Measurements from ENCODE around the gene RAB5B.

RAB5B gene

GRCh38 chr12:56021889-56022497 lies 48.1 kb downstream of the RAB5B start:
- FAIRE-seq (no peak), DNase-seq (ENCODE audit: insufficient read length, low spot score) (no peak)
- TF ChIP-seq TAF1 (IDR thresholded peaks at IDR 0.05; ENCODE audit: low read depth, low read length): no peak
- no peak for TF ChIP-seq PAX5 (IDR thresholded peaks at IDR 0.05; ENCODE audit: insufficient read depth, low read length, severe bottlenecking)
- TF ChIP-seq SPI1 (IDR thresholded peaks at IDR 0.05; ENCODE audit: low read depth, low read length): peak; percentile 75

GRCh38 chr12:56028511-56029165 lies 54.8 kb downstream of the RAB5B start:
- FAIRE-seq (no peak), DNase-seq (ENCODE audit: insufficient read length, low spot score) (no peak)
- TF ChIP-seq POU2F2 (IDR thresholded peaks at IDR 0.05; ENCODE audit: low read depth, low read length) (no peak), POLR2AphosphoS5 (IDR thresholded peaks at IDR 0.05; ENCODE audit: low read depth, low read length) (no peak), PAX5 (IDR thresholded peaks at IDR 0.05; ENCODE audit: insufficient read depth, low read length, severe bottlenecking) (no peak), TAF1 (IDR thresholded peaks at IDR 0.05; ENCODE audit: low read depth, low read length) (no peak), POLR2A (IDR thresholded peaks at IDR 0.05; ENCODE audit: low read depth, low read length) (no peak), SPI1 (IDR thresholded peaks at IDR 0.05; ENCODE audit: low read depth, low read length) (no peak)

GRCh38 chr12:56029166-56029519 lies 55.3 kb downstream of the RAB5B start:
- DNase-seq (ENCODE audit: insufficient read length, low spot score): no peak

GRCh38 chr12:56029666-56030293 lies 55.9 kb downstream of the RAB5B start:
- DNase-seq (ENCODE audit: insufficient read length, low spot score) (no peak), FAIRE-seq (peak; percentile 81)
- no peak for TF ChIP-seq POU2F2 (IDR thresholded peaks at IDR 0.05; ENCODE audit: low read depth, low read length)
- no peak for TF ChIP-seq POLR2A (IDR thresholded peaks at IDR 0.05; ENCODE audit: low read depth, low read length)
- TF ChIP-seq SPI1 (IDR thresholded peaks at IDR 0.05; ENCODE audit: low read depth, low read length): no peak
- no peak for TF ChIP-seq PAX5 (IDR thresholded peaks at IDR 0.05; ENCODE audit: insufficient read depth, low read length, severe bottlenecking)

More at GRCh38 chr12:56029166-56029519, 55.3 kb downstream of the RAB5B start:
- TF ChIP-seq POLR2AphosphoS5 (IDR thresholded peaks at IDR 0.05; ENCODE audit: low read depth, low read length) (no peak), PAX5 (IDR thresholded peaks at IDR 0.05; ENCODE audit: insufficient read depth, low read length, severe bottlenecking) (no peak), SPI1 (IDR thresholded peaks at IDR 0.05; ENCODE audit: low read depth, low read length) (no peak), TAF1 (IDR thresholded peaks at IDR 0.05; ENCODE audit: low read depth, low read length) (no peak), POLR2A (IDR thresholded peaks at IDR 0.05; ENCODE audit: low read depth, low read length) (no peak), POU2F2 (IDR thresholded peaks at IDR 0.05; ENCODE audit: low read depth, low read length) (no peak)
- FAIRE-seq: no peak

- DNase-seq (ENCODE audit: insufficient read length, low spot score) (no peak), FAIRE-seq (no peak)
- TF ChIP-seq POU2F2 (IDR thresholded peaks at IDR 0.05; ENCODE audit: low read depth, low read length) (no peak), POLR2A (IDR thresholded peaks at IDR 0.05; ENCODE audit: low read depth, low read length) (no peak), TAF1 (IDR thresholded peaks at IDR 0.05; ENCODE audit: low read depth, low read length) (no peak), SPI1 (IDR thresholded peaks at IDR 0.05; ENCODE audit: low read depth, low read length) (no peak), POLR2AphosphoS5 (IDR thresholded peaks at IDR 0.05; ENCODE audit: low read depth, low read length) (no peak), PAX5 (IDR thresholded peaks at IDR 0.05; ENCODE audit: insufficient read depth, low read length, severe bottlenecking) (no peak)
These were observed 58.1 kb downstream of the RAB5B start for GRCh38 chr12:56031987-56032386.

GRCh38 chr12:56034586-56035332 lies 60.9 kb downstream of the RAB5B start:
- TF ChIP-seq POU2F2 (IDR thresholded peaks at IDR 0.05; ENCODE audit: low read depth, low read length): no peak
- no peak for TF ChIP-seq TAF1 (IDR thresholded peaks at IDR 0.05; ENCODE audit: low read depth, low read length)
- no peak for TF ChIP-seq POLR2AphosphoS5 (IDR thresholded peaks at IDR 0.05; ENCODE audit: low read depth, low read length)
- no peak for TF ChIP-seq POLR2A (IDR thresholded peaks at IDR 0.05; ENCODE audit: low read depth, low read length)
- no peak for TF ChIP-seq PAX5 (IDR thresholded peaks at IDR 0.05; ENCODE audit: insufficient read depth, low read length, severe bottlenecking)
- TF ChIP-seq SPI1 (IDR thresholded peaks at IDR 0.05; ENCODE audit: low read depth, low read length): no peak
- FAIRE-seq: no peak
- no peak for DNase-seq (ENCODE audit: insufficient read length, low spot score)

- DNase-seq (ENCODE audit: insufficient read length, low spot score) (no peak), FAIRE-seq (no peak)
These were observed 63.3 kb downstream of the RAB5B start for GRCh38 chr12:56037161-56037560.

GRCh38 chr12:56038022-56038655 lies 64.3 kb downstream of the RAB5B start:
- no peak for FAIRE-seq
- TF ChIP-seq SPI1 (IDR thresholded peaks at IDR 0.05; ENCODE audit: low read depth, low read length): no peak
- TF ChIP-seq POU2F2 (IDR thresholded peaks at IDR 0.05; ENCODE audit: low read depth, low read length): no peak
- no peak for TF ChIP-seq TAF1 (IDR thresholded peaks at IDR 0.05; ENCODE audit: low read depth, low read length)
- no peak for TF ChIP-seq POLR2AphosphoS5 (IDR thresholded peaks at IDR 0.05; ENCODE audit: low read depth, low read length)
- no peak for TF ChIP-seq POLR2A (IDR thresholded peaks at IDR 0.05; ENCODE audit: low read depth, low read length)
- TF ChIP-seq PAX5 (IDR thresholded peaks at IDR 0.05; ENCODE audit: insufficient read depth, low read length, severe bottlenecking): no peak
- DNase-seq (ENCODE audit: insufficient read length, low spot score): no peak

More at GRCh38 chr12:56037161-56037560, 63.3 kb downstream of the RAB5B start:
- TF ChIP-seq POLR2AphosphoS5 (IDR thresholded peaks at IDR 0.05; ENCODE audit: low read depth, low read length) (no peak), POU2F2 (IDR thresholded peaks at IDR 0.05; ENCODE audit: low read depth, low read length) (no peak), POLR2A (IDR thresholded peaks at IDR 0.05; ENCODE audit: low read depth, low read length) (no peak), PAX5 (IDR thresholded peaks at IDR 0.05; ENCODE audit: insufficient read depth, low read length, severe bottlenecking) (no peak), TAF1 (IDR thresholded peaks at IDR 0.05; ENCODE audit: low read depth, low read length) (no peak), SPI1 (IDR thresholded peaks at IDR 0.05; ENCODE audit: low read depth, low read length) (no peak)

GRCh38 chr12:56040151-56040550 lies 66.3 kb downstream of the RAB5B start:
- no peak for DNase-seq (ENCODE audit: insufficient read length, low spot score)
- no peak for TF ChIP-seq SPI1 (IDR thresholded peaks at IDR 0.05; ENCODE audit: low read depth, low read length)
- no peak for TF ChIP-seq POU2F2 (IDR thresholded peaks at IDR 0.05; ENCODE audit: low read depth, low read length)
- TF ChIP-seq PAX5 (IDR thresholded peaks at IDR 0.05; ENCODE audit: insufficient read depth, low read length, severe bottlenecking): no peak
- no peak for TF ChIP-seq POLR2A (IDR thresholded peaks at IDR 0.05; ENCODE audit: low read depth, low read length)
- TF ChIP-seq POLR2AphosphoS5 (IDR thresholded peaks at IDR 0.05; ENCODE audit: low read depth, low read length): no peak
- no peak for TF ChIP-seq TAF1 (IDR thresholded peaks at IDR 0.05; ENCODE audit: low read depth, low read length)
- no peak for FAIRE-seq

All from GM12891 (cell line).